GM19035 (cell line): ENCODE results near the gene RFX7.

ENCODE experiments used
- ATAC-seq: cut with Tn5 transposase; IDR thresholded peaks from one replicate; pipeline ENCODE4 v1.9.1; 2021; ENCODE audit not compliant: unreplicated experiment

RFX7 gene

DNA sequence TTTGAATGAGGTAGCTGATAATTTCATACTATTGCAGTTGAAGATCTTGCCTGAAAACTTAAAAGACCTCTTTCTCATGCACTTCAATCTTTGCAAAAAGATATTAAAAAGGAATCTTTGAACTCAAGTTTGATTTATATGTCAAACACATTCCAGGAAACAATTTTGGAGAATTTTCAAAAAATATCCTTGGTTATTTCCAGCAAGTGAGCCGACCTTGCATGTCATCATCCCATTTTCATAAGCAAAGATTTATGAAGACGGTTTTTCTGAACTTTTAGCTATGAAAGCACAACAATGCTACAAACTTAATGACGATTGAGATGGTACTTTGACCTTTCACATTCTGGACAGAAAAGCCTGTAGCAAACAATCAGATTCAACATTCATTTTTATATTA, 95.6 kb downstream of the RFX7 start:
- no peak for ATAC-seq

DNA sequence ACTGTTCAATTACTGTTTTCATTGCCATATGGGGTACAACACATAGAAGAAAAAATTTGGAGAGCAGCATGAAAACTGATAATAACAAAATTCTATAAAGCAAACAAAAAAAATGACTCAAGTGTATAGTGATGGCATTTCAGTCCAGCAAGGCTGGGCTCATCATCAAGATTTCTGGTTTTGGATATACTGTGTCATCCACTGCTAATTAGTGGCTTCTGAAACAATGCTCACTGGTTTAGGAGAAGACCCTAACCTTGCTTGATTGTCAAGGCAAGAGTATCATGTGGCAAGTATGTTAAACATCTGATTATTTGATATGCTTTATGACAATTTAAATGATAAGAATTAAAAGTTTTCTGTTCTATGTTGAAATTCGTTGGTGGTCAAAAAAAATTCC, 96.9 kb downstream of the RFX7 start:
- ATAC-seq: no peak

DNA sequence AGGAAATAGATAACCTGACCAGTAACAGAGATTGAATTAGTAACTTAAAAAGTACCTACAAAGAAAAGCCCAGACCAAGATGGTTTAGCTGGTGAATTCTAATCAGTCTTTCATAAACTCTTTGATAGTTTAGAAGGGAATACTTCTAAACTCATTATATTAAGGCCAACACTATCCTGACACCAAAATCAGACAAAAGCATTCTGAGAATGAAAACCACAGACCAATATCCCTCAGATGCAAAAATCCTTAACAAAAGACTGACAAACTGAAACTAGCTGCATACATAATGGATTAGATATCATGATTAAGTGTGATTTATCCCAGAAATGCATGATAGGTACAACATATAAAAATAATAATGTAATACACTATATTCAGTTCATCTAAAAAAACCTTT, 115.6 kb downstream of the RFX7 start:
- ATAC-seq: no peak

DNA sequence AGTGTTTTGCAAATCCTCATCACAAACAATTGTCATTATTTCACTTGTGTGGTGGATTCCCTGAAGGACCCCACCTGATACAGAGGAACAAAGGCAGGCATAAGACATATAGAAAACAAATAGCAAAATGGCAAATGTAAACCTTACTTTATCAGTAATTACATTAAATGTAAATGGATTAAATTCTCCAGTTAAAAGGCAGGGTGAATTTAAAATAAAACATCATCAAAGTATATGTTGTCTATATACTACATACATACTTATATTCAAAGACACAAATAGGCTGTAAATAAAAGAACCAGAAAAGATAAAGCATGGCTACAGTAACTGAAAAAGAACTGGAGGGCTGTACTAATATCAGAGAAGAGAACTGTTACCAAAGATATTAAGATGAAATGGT, 117.3 kb downstream of the RFX7 start:
- no peak for ATAC-seq

DNA sequence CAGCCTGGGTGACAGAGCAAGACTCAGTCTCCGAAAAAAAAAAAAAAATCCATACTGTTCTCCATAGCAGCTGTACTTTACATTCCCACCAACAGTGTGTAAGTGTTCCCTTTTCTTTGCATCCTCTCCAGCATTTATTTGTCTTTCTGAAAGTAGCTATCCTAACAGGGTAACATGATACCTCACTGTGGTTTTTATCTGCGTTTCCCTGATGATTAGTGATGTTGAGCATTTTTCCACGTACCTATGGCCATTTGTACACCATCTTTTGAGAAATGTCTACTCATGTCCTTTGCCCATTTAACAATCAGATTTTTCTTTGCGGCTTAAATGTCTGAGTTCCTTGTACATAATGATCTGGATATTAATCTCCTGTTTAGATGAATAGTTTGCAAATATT, 119.3 kb downstream of the RFX7 start:
- ATAC-seq: no peak

DNA sequence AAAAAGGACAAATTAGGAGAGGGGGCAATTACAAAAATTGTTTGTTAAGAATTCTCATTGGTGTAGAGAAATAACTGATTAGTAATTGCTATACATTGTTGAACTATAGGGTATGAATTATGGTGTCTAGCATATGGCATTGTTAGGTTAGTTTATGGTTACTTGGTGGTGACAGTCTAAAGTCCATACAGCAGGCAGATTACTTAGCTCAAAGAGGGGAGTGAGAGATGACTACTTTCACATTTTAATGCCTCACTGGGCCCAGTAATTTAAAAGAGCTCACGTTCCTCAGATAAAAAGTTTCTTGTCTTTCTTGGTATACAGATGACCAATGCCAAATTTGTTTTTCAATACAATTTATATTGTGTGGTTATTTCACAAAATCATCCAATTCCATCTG, 137.8 kb downstream of the RFX7 start:
- ATAC-seq: no peak

DNA sequence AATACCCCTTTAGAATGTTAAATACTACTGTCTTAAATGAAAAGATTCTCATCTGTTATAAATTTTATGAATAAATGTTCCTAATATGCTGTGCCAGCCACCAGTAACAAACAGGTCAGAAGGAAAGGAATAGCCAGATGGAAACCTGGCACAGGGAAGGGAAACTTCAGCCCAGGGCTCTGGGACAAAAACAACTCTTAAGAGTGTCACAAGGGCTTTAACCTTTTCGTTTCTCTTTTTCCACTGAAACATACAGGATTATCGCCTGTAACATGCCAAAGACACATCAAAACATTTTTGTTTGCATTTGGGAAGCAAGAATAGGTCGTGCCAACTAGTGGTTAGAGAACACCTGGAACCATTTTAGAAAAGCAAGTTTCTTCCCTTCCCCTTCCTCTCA, 141.2 kb downstream of the RFX7 start:
- ATAC-seq: no peak

DNA sequence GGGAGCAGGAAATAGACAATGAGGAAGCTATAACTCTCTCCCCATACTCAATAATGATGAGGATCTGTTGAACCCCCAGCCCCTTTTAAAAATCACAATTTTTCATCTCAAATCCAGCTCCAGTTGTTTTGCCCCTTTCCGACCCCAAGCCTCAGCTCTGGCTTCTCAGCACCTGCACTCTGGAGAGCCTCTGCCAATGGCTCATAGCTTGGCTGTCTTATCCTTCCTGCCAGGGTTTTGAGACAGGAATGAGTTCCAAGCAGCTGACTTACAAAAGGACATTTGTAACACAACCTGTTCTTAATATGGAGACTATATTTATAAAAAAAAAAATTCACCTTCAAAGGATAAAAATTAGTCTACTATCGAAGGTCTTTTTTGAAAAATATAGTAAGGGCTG, 144.4 kb downstream of the RFX7 start:
- no peak for ATAC-seq

DNA sequence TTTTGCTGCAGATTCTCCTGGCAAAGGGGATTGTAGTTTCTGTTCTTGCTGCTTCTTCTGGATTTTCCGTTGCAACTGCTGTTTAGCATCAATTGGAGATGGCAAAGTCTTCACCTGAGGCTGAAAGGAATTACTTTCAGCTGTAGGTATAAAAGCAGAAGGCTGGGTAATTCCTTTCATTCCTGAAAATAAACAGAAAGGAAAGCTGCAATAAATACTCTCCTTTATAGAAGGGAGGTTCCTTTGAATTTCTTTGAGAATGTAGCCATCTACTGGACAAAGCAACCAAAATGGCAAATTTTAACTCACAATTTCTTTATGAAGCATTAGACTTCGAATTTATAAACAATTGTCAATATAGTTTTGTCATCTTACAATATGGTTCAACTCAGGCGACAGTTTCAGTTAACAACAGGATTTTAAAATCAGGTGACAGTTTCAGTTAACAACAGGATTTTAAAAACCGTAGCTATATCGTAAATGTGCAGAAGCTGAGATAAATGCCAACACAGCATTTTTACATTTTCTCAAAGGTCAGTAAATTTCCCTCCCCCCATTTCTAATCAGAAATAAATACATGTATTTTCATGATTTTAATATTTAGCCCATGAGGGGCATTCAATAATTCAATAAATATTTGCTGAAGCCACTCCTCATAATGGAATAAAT, 145.3 kb downstream of the RFX7 start:
- ATAC-seq: no peak

DNA sequence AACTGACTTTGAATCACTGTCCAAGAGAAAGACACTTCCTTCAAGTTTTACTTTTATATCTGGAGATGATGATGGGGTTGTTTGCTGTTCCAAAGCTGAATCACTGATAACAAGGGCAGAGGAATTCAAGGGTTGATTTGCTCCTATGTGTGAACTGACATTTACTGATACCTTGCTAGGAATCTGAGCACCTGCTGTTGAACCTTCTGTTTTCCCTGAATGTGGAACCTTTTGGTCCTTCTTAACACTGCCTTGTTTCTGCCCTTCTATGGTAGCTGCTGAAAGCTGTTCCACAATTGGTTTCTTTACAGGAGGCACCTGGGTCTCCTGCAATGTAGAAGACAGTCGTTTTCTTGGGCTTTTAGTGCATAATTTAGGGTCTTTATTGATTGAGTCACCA, 148.3 kb downstream of the RFX7 start:
- ATAC-seq: no peak

DNA sequence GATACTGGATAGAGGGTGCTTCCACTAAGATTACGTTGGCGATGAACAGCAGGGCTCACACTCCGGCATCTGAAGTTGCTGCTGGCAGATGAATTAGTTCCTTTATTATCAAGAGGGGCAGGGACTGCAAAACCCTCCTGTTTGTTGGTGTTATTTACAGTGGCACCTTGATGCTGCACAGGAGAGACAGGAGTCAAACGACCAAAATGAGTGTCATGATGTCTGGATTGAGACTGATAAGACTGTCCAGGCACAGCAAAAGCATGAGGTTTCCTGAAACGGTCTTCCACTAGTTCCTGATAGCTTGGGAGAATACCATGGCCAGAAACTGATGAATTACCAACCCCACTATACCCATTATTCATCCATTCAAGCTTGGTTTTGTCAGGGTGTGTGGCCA, 149.5 kb downstream of the RFX7 start:
- no peak for ATAC-seq

DNA sequence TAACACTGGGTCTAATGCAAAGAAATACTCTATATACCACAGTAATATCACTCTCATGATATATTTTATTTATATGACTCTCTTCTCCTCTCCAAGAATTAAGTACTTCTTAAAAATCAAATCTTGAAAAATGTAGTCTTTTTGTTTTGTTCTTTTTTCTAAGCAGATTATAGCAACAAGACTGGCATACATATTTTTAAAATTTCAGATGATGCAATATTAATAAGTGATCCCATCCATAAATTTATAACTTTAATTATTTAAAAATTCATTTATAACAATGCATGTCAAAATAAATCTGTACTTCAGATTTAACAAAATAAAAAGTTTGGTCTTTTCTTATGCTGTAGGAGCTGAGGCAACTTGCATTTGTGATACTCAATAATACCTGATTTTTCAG, 155.3 kb downstream of the RFX7 start:
- ATAC-seq: no peak

DNA sequence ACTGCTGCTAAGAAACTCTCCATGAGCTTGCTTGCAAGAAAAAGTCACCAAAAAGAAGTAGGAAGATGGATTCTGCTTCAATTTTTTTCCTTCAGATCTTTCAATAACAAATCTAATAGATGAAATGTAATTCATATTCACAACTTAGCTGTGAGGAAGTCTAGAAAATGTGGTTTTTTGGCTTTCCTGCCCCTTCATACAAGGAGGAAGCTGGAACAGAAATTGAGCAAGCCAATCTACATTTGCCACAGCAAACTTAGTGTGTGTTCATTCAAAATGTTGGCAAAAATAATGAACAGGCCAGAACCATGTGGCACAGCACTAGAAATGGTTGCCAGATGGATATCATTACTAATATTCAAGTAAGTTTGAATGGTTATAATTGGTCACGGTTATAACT, 157.1 kb downstream of the RFX7 start:
- ATAC-seq: no peak

DNA sequence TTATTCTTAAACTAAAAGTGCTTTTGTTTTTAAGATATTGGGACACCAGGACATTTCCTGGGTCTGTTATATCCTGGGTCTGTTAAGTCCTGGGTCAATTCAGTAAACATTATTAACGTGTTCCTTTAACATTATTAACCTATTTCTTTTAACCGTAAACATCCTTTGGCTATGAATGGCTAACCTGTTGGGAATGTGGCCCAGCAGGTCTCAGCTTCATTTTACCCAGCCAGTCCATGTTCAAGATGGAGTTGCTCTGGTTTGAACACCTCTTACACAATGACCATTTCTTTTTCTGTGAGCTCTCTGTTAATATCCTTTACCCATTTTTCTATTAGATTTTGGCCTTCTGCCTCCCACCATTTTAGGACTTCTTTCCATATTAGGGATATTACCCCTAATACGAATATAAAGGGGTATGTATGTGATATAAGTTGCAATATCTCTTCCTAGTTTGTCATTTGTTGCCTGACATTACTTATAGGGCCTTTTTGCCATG, 161.4 kb downstream of the RFX7 start:
- no peak for ATAC-seq

DNA sequence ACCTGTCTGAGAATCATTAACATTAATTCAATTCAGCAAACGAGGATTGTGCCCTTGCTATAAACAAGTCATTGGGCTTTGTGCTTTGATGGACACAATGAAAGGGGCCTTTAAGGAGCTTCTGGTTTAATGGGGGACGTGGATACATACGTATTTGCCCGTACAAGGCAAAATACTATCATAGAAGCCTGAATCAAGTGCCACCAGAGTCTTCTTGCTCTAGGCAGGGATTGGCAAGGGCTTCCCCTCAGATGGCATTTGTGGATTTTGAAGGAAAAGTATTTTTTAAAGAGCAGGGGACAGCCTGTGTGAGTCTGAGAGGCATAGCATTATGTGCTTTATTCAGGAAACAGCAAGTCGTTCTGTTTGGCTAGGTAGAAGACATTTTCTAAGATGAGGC, 166.6 kb downstream of the RFX7 start:
- no peak for ATAC-seq

DNA sequence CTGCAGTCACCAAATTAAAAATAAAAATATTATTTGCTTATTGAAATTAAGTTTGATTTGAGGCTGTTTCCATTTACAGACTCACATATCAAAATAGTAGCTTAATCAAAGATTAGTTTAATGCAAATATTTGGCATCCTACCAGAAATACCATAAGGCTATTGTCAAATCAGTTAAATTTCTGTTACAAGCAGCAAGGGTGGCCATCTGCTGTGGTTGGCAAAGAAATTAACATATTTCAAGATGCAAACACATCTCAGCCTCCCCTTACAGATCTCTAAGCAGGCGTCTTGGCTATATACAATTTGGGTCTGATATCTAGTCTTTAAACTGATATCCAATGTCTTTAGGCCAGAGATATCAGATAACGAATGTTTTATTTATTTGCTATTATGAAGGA, 167.0 kb downstream of the RFX7 start:
- ATAC-seq: no peak

DNA sequence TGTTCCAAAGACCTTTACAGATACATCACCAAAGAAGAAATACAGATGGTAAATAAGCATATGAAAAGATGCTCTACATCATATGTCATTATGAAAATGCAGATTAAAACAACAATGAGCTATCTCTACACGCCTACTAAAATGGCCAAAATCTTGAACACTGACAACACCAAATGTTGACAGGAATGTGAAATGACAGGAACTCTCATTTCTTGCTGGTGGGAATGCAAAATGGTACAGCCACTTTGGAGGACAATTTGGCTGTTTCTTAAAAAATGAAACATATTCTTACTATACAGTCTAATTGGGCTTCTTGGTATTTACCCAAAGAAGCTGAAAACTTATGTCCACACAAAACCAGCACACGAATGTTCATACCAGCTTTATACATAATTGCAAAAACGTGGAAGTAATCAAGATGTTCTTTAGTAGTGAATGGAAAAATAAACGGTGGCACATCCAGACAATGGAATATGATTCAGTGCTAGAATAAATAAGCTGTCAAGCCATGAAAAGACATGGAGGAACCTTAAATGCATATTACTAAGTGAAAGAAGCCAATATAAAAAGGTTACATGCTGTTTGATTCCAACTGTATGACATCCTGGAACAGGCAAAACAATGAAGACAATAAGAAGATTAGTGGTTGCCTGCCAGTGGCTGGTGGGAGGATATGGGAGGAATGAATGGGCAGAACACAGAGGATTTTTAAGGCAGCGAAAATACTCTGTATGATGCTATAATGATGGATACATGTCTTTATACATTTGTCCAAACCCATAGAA, 169.0 kb downstream of the RFX7 start:
- no peak for ATAC-seq

DNA sequence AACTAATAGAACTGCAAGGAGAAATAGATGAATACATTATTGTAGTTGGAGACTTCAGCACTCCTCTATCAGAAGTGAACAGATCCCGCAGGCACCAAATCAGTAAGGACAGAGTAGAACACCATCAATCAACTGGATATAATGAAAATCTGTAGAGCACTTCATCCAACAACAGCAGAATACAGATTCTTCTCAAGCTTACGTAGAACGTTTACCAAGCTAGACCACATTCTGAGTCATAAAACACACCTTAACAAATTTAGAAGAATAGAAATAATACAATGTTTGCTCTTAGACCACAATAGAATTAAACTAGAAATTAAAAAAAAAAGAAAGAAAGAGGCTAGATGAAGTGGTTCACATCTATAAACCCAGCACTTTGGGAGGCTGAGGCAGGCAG, 179.5 kb downstream of the RFX7 start:
- no peak for ATAC-seq

DNA sequence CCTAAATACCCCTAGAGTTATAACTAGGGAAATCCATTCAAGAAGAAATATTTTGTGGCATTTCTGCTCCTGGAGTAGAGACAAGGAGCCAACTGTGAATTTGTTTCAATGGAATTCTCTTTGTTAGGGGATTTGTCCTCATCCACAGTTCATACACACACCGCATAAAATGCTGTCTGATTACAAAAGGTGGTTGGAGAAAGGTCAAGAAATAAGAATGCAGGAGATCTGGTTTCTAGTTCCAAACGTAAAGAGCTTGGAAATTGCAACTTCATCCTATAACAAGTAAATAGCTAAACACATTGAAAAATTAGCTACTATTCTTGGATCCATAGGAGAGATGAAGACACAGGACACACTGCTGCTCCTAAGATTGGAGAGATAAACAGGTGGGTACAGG, 184.0 kb downstream of the RFX7 start:
- no peak for ATAC-seq

DNA sequence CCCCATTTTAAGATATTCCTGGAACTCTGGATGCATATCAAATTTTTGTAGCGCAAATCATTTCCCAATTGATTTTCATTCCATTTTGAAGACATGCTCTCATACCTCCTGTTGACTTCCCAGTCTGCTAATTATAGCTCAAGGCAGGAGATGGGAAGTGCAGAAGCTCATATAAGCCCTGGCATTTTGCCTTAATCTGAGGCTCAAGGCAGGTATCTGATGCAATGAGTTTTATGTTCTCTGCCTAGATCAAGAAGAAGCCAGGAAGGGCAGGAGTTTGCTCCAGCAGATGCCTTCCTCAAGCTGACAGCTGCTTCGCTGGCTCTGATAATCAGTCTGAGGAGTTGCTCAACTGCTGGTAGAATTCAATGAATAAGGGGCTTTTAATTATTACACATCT, 184.7 kb downstream of the RFX7 start:
- ATAC-seq: no peak

DNA sequence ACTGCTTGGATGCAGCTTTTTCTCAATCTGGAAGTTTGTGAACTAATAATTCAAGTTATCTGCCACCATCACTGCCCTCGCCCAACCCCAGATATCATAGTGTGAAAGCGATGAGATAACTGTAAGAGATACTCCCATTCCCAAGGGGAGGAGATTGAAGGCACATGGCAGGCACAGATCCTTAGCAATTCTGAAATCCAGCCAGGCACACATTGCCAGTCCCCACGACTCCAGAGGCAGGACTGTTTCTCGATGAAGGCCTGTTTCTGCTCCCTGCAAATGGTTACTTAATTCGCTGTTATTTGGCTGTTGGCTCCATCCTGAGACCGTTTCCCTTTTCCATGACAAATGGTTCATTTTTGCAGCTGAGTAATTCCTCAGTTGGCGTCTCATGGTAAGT, 187.1 kb downstream of the RFX7 start:
- ATAC-seq: no peak

DNA sequence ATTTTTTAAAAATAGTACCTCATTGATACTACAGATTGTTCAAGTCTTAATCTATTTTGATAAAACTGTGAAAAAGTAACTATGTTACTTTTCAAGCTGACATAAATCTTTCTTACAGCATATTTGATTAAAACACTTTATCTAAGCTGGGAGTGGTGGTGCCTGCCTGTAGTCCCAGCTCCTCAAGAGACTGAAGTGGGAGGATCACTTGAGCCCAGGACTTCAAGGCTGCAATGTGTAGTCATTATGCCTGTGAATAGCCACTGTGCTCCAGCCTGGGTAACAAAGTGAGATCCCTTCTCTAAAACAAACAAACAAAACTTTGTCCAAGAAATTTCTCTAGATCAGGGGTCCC, 190.7 kb downstream of the RFX7 start:
- no peak for ATAC-seq
